CD4-positive, alpha-beta T cell treated with Interleukin-6 at 100 ng/mL for 8 hours (primary cell): ENCODE measurements around the gene PGC.
A peak's percentile ranks its signal among the peaks of the same experiment; 100 is the strongest.

Experiments used
- DNase-seq: peaks from one replicate; pipeline ENCODE4 v3.0.0-alpha.2; 2020; ENCODE audit warnings: mixed read lengths, low spot score

Gene PGC

GRCh38 chr6:41747256-41748101 is at the start of gene PGC:
Gene PGC (minus strand): TSS chr6:41747397. CDS start chr6:41747334, 63 bp downstream.
- no peak for DNase-seq

DNA sequence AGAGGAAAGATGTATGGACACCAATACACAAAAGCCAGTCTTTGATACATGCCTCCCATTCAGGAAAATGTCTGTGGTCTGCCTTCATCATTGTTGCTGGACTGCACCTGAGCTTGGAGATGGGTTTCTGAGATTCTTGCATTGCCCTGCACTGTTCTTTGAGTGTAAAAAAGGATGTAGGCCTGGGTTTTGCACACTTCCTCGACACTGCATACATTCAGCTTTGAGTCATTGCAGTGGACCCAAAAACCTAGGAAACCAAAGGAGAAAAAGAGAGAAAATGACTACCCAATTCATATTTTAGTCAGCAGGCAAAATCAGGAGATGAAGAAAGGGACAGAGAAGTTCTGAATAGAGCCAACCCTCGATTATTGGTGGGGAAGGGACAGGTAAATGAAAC is 49.3 kb upstream of the PGC start:
- no peak for DNase-seq

GRCh38 chr6:41791984-41792383 is 44.8 kb upstream of the PGC start:
- DNase-seq = no peak

GRCh38 chr6:41791305-41791704 is 44.1 kb upstream of the PGC start:
- DNase-seq = no peak

DNA sequence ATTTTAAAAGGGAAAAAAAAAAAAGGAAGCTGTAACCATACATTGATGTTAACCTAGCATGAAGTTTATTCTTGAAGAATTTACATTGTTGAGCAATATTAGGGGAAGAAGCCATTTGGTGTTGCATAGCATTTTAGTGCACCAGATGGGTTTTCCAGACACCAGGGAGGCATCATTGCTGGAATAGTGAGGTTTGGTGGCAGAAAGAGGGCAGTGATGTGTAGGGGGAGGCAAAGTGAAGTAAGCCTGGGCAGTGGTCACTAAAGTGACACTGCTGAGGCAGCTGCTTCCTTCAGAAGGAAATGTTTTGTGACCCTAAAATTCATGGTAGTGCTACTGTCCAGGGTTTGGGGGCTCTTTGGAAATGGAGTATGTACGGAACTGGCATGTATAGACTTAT is 42.8 kb upstream of the PGC start:
- no peak for DNase-seq

DNA sequence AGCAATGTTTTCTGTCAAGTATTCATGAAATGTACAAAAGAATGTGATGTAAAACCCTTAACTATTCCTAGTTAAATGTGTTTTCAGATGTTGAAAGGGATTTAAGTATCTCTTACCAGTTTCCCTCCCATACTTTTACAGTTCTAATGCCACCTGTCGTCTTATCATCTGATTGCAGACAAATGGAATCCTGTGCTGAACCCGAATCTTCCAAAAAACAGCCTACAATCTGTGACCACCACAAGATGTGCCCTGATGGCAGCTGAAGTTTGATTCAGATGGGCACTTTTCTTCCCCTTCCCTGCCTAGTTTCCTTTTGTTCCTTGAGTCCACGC is 42.2 kb upstream of the PGC start:
- DNase-seq = no peak

- DNase-seq = peak; percentile 93
Measured at GRCh38 chr6:41787219-41787917, 40.2 kb upstream of the PGC start, which contains the start of gene TOMM6. Gene TOMM6 (plus strand): TSS chr6:41787694. CDS start chr6:41787698, 4 bp downstream.

GRCh38 chr6:41786451-41787218 is 39.4 kb upstream of the PGC start:
- peak; percentile 84 for DNase-seq

DNA sequence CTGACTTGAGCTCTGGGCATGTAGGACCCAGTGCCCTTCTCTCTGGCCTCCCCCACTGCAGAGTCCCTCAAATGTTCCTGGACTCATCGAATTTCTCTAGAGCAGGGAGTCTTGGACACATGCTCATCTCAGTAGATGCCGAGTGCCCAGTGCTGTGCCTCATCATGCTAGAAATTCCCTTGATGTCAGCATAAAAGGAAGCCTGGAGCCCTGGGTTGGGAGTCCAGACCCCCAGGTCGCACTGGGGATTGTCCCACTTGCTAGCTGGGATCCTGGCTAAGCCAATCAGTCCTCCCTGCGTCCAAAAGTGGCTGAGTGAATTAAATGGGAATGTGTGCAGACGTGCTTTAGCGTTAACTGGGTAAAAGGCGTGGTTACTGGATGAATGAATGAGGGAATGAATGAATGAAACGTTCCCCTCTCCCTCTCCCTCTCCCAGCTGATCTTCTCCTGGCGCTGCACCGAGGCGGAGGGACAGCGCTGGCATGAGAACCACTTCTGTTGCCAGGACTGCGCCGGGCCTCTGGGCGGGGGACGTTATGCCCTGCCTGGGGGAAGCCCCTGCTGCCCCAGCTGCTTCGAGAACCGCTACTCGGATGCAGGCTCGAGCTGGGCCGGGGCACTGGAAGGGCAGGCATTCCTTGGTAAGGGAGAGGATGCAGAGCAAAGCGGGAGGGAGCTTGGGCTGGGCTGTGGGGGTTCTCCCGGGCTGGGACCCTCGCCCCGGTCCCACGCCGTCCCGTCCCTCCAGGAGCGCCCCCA is 38.7 kb upstream of the PGC start:
- DNase-seq = no peak

DNA sequence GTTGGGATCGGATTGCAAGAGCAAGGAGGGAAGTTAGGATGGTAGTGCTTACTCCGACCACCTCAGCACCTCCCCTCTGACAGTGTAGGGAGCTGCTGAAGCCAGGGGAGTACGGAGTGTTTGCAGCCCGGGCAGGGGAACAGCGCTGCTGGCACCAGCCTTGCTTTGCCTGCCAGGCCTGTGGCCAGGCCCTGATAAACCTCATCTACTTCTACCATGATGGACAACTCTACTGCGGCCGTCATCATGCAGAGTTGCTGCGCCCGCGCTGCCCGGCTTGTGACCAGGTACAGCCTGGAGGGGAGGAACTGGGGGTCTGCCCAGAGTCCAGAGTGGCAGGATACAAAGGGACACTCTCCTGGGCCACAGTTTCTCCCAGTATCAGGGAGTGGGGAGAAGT is 38.1 kb upstream of the PGC start:
- no peak for DNase-seq

- DNase-seq = no peak
Measured at GRCh38 chr6:41784581-41785171, 37.5 kb upstream of the PGC start.

DNA sequence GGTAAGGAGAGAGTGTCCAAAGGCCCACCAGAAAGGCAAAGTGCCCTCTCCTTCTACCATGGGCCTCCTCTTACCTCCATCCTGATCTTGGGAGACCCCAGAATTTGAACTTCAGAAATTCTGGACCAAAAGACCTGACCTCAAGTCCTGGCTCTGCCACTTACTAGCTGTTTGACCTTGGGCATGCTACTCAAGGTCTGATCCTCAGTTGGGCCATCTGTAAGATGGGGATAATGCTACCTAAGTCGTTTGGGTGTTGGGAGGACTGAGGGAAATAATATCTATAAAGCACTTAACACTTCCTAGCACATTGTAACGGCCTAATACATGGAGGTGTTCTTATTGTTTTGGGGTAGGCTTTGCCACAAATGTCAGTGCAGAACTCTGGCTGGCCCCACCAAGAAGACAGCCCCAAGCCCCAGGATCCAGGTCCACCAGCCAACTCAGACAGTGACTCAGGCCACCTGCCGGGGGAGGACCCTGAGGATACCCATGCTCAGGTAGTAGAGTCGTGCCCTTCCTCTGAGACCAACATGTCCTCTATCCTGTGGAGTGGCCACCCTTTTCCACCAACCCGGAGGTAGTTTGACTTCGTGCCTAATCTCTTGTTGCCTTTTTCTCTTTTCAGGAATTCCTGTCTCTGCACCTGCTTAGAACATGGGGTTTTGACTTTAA is 36.0 kb upstream of the PGC start:
- DNase-seq = no peak

DNA sequence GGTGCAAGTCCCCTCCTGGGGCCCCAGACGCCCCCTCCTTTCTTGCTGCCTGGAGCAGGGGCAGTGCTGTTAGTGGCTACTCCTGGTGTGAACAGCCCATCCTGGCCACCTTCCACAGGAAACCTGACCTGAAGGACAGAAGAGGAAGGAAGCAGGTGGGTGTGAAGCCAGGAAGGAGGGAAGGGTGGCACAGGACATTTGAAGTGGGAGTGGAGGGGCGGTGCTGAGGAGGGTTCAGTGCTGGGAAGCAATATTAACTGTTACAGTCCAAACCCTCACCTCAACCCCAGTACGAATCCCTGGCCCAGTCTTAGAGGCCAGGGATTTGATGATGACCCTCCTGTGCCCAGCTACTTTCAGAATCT is 34.2 kb upstream of the PGC start:
- DNase-seq = no peak

DNA sequence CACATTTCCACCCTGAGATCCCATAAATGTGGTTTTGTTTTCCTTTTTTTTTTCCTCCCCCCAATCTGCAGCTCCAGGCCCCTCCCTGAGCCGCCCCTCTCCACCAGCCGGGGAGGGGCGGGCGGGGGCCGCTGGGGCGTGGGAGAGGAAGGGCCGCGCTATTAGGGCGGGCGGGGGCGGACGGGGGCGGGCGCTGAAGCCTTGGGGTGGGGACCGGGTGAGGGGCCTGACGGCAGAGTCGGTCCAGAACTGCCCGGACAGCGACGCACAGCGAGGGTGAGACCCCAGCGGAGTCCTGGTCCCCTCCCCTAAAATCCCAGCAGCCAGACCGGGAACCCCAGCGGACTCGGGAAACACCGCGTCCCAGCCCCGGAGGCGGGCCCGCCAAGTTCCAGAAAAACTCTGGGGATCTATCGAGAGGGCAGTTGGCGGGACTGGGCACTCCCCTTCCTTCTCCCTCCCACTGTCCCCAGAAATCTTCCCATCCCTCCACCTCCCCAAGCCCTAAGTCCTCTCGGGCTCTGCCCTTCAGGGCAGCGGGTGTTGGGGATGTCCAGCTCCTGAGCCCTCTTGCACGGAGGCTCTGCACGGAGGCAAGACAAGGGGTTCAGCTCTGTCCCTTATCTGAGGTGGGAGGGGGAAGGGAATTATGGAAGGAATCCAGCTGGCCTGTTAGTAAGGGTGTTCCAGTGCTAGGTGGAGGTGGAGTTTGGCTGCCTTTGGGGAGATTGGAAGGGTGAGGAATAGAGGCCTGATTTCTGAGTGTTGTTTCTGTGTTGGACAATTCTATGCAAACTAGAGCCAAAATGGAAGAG is 33.6 kb upstream of the PGC start, which contains the start of gene PRICKLE4:
PRICKLE4 (plus strand) TSS at position 232 of the 815 bp plus-strand sequence. CDS start 2,692 bp downstream, outside the sequence.
- DNase-seq = no peak

DNA sequence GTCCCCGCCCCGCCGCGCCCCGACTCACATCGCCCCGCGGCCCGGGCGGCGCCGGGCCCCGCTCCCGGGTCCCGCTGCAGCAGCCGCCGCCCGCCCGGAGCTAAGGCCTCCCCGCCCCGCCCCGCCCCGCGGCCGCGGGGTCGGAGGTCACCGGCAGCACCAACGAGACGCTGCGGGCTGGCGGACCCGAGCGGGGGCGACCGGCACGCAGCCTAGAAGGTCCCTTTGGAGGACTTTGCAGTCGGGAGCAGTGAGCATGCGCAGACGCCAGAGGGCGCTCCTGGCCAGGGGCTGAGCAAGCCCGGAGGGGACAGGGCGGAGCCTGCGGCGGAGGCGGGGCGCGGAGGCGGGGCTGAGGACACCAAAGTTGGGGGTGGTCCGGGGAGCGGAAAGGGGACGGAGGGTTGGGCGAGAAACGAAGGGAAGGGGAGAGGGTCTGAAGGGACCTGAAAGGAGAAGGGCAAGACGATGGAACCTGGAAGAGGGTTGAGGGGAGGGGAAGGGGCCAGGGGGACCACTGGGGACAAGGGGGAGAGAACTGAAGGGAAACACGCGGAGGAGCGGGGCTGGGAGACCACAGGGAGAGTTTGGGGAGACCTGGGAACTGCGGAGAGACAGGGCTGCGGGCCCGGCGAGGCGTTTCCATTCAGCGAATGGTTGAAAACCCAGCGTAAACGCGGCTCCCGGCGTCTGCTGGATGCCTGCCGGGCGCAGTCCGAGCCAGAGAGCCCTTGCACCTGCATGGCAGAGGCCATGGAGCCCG is 32.8 kb upstream of the PGC start, which contains the start of gene FRS3:
FRS3 (minus strand) TSS at position 113 of the 763 bp plus-strand sequence. CDS start 2,913 bp downstream, outside the sequence.
- DNase-seq = peak; percentile 98

GRCh38 chr6:41779336-41779735 is 32.1 kb upstream of the PGC start:
- DNase-seq = no peak

DNA sequence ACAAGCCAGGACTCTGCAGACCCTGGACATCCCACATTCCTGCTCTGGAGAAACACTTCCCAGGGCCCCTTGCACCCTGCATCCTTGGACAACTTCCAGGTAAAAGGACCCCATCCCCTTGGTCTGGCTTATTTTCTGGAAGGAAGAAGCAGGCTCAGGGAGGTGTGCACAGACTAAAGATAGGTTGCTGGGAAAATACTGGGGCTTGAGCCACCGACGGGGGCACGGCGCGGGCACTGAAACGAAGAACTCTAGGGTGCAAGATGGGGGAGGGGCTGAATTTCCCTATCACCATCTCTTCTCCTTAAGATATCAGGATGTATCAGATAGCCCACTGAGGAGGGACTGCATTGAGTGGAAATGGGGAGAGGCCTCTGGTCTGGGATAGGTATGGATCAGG is 31.7 kb upstream of the PGC start:
- DNase-seq = no peak

DNA sequence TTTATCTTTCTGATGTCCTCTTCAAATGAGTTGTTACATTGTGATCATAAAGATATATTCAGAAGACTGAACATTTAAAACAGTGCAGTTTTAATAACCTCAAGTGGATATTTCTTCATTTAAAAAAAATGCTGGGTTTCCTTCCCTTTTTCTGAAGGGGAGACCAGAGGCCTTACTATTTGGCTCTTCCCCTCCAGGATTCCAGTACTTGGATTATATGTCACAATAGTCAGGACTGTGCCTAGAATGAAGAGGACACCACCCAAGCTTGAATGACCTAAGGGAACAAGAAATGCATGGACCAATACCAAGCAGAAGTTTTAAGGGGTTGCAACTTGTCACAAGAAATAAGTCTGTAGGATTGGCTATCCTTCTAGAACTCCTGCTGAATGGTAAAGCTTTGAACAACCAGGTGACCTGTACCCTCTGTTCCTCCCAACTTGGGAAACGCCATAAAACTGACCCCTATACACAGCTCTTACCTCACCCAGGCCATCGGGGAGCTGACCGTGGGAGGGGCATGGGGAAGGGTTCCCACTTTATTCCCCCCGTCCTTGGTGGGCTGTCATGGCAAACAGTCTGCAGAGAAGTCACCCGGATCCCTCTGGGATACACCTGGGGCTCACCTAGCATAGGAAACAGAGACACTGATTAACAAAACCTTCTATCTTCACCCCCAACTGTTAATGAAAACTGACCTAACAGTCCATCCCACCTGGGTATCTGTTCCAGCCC is 30.5 kb upstream of the PGC start:
- DNase-seq = no peak
